PFSK-1 (cell line): Measurements from ENCODE around the gene ZNF277.

ENCODE experiments used
- FOXP2 ChIP-seq: optimal IDR thresholded peaks from 2 replicates; pipeline ENCODE3; 2011; ENCODE audit warnings: borderline replicate concordance, control low read depth, inconsistent platforms; ENCODE audit not compliant: insufficient read depth; ENCODE audit errors: extremely low read length, extremely low read depth
- POLR2AphosphoS5 ChIP-seq: IDR thresholded peaks from 2 replicates; pipeline ENCODE4 v1.6.1; 2012; ENCODE audit warnings: low read depth, mild to moderate bottlenecking, control low read depth, low read length, moderate library complexity
- REST ChIP-seq, 2 experiments: IDR thresholded peaks; 2 replicates each; pipeline versions ENCODE4 v1.6.1 to v1.8.0; 2011 to 2012; ENCODE audit warnings: low read depth in 2 of 2, low read length in 2 of 2, control low read depth in 1 of 2, inconsistent platforms in 1 of 2, mild to moderate bottlenecking in 1 of 2, moderate library complexity in 1 of 2; ENCODE audit not compliant: insufficient read depth in 1 of 2
- SIN3A ChIP-seq: IDR thresholded peaks from 2 replicates; pipeline ENCODE4 v1.6.1; 2012; ENCODE audit warnings: mild to moderate bottlenecking, low read length, moderate library complexity, borderline replicate concordance; ENCODE audit not compliant: insufficient read depth
- TAF1 ChIP-seq: IDR thresholded peaks from 2 replicates; pipeline ENCODE4 v1.6.1; 2012; ENCODE audit warnings: low read length, control low read depth, borderline replicate concordance; ENCODE audit not compliant: insufficient read depth

- TF ChIP-seq REST (IDR thresholded peaks at IDR 0.05; ENCODE audit: insufficient read depth in 1 of 2, low read depth in 2 of 2, low read length in 2 of 2), result no peak
- TF ChIP-seq SIN3A, result no peak
- no peak for TF ChIP-seq POLR2AphosphoS5
- TF ChIP-seq FOXP2, result no peak
- TF ChIP-seq TAF1, result no peak
These were observed 55.5 kb downstream of the ZNF277 start for GRCh38 chr7:112262036-112262435.
